H1 (cell line): ENCODE data around the gene PDE8B. TPM values are rescaled to one million over a fixed set of nuclear protein-coding genes. Genes with fewer than 3 reads are reported as not detected.

Experiments
- CTCF ChIA-PET: fragments of 300-600 bp; sonication (Branson Sonifier 250); formaldehyde crosslinking; loops from one replicate; lab custom pipeline; 2021; ENCODE audit not compliant: partially characterized antibody; lab: Charles Lee
- POLR2A ChIA-PET: fragments of 300-600 bp; sonication (Branson Sonifier 250); formaldehyde crosslinking; loops from one replicate; lab custom pipeline; 2021; ENCODE audit warnings: inconsistent platforms; ENCODE audit not compliant: partially characterized antibody; lab: Charles Lee
- DNase-seq, 2 experiments: peaks; one replicate each; pipeline versions ENCODE4 v3.0.0 to v3.0.0-alpha.2; 2010 to 2022; ENCODE audit warnings: low spot score in 2 of 2, low read depth in 1 of 2, mixed read lengths in 1 of 2
- FAIRE-seq: peaks from 2 replicates; lab custom pipeline; 2011; peaks lifted over from hg19 to GRCh38; lab: Jason Lieb, UNC
- H2AFZ ChIP-seq: 2 replicates; pipeline ENCODE4 v1.8.1; 2012; ENCODE audit warnings: low read length, inconsistent platforms
- H2AK5ac ChIP-seq: 2 replicates; pipeline ENCODE4 v1.6.1; 2013; ENCODE audit warnings: low read depth, low read length
- H2BK120ac ChIP-seq: replicated peaks from 2 replicates; pipeline ENCODE3; 2013; ENCODE audit warnings: low read depth, low read length, inconsistent platforms
- H2BK12ac ChIP-seq: 2 replicates; pipeline ENCODE4 v1.6.1; 2013; ENCODE audit warnings: low read depth, low read length
- H2BK15ac ChIP-seq: 2 replicates; pipeline ENCODE4 v1.6.1; 2013; ENCODE audit warnings: low read length
- H2BK20ac ChIP-seq: 2 replicates; pipeline ENCODE4 v1.6.1; 2013; ENCODE audit warnings: low read length
- H2BK5ac ChIP-seq: 2 replicates; pipeline ENCODE4 v1.6.1; 2013; ENCODE audit warnings: low read depth, low read length
- H3K14ac ChIP-seq: 2 replicates; pipeline ENCODE4 v1.6.1; 2013; ENCODE audit warnings: inconsistent platforms; ENCODE audit not compliant: insufficient read length
- H3K18ac ChIP-seq: 2 replicates; pipeline ENCODE4 v1.6.1; 2013; ENCODE audit warnings: low read length; ENCODE audit errors: extremely low read depth
- H3K23ac ChIP-seq: 2 replicates; pipeline ENCODE4 v1.6.1; 2013; ENCODE audit warnings: inconsistent platforms; ENCODE audit not compliant: insufficient read length
- H3K23me2 ChIP-seq: 2 replicates; pipeline ENCODE4 v1.6.1; 2013; ENCODE audit warnings: low read depth, low read length
- H3K27ac ChIP-seq: 2 replicates; pipeline ENCODE4 v1.6.1; 2011; ENCODE audit warnings: low read depth, low read length, inconsistent platforms
- H3K27me3 ChIP-seq, 4 experiments: replicated peaks in 1 of 4; 1 replicate in 1 of 4; 2 replicates in 3 of 4; pipeline versions ENCODE4 v1.6.1 to v1.8.1; 2011 to 2013; ENCODE audit warnings: low read length in 3 of 4, mild to moderate bottlenecking in 3 of 4, inconsistent platforms in 2 of 4, mixed read lengths in 2 of 4, moderate library complexity in 1 of 4; ENCODE audit not compliant: control insufficient read depth in 3 of 4, insufficient read depth in 3 of 4; ENCODE audit errors: extremely low read depth in 1 of 4
- H3K36me3 ChIP-seq, 4 experiments: 2 replicates each; pipeline versions ENCODE4 v1.6.1 to v1.8.1; 2011 to 2013; ENCODE audit warnings: mild to moderate bottlenecking in 4 of 4, low read length in 3 of 4, moderate library complexity in 2 of 4, control low read depth in 1 of 4, inconsistent platforms in 1 of 4; ENCODE audit not compliant: insufficient read depth in 4 of 4, control insufficient read depth in 2 of 4
- H3K4ac ChIP-seq: replicated peaks from 2 replicates; pipeline ENCODE3; 2013; ENCODE audit warnings: low read length, low read depth, mixed read lengths, inconsistent platforms; ENCODE audit not compliant: insufficient read length
- H3K4me1 ChIP-seq, 4 experiments: replicated peaks in 1 of 4; 1 replicate in 1 of 4; 2 replicates in 3 of 4; pipeline versions ENCODE4 v1.6.1 to v1.8.1; 2011 to 2013; ENCODE audit warnings: low read length in 3 of 4, inconsistent platforms in 2 of 4, mixed read lengths in 1 of 4; ENCODE audit not compliant: insufficient read depth in 4 of 4, control insufficient read depth in 3 of 4
- H3K4me2 ChIP-seq, 2 experiments: 2 replicates each; pipeline versions ENCODE4 v1.6.1 to v1.8.1; 2011 to 2013; ENCODE audit warnings: low read depth in 2 of 2, low read length in 2 of 2, control low read depth in 1 of 2, inconsistent platforms in 1 of 2, mild to moderate bottlenecking in 1 of 2; ENCODE audit not compliant: insufficient read depth in 1 of 2
- H3K4me3 ChIP-seq, 4 experiments: fragments of 200-600, 300-600 bp in 1 of 4; sonication (generic), shearing (Covaris generic), sonication (Bioruptor Twin) in 1 of 4; 2 replicates each; pipeline versions ENCODE4 v1.5.1 to v1.8.1; 2011 to 2016; ENCODE audit warnings: low read length in 4 of 4, low read depth in 3 of 4, control low read depth in 2 of 4, inconsistent platforms in 2 of 4, mild to moderate bottlenecking in 2 of 4, mixed read lengths in 1 of 4, moderate library complexity in 1 of 4; ENCODE audit not compliant: insufficient read depth in 2 of 4; ENCODE audit errors: extremely low read depth in 1 of 4
- H3K56ac ChIP-seq: replicated peaks from 2 replicates; pipeline ENCODE3; 2013; ENCODE audit warnings: low read depth, mild to moderate bottlenecking, mixed read lengths, low read length, inconsistent platforms; ENCODE audit not compliant: insufficient read length
- H3K79me1 ChIP-seq: 2 replicates; pipeline ENCODE4 v1.6.1; 2013; ENCODE audit warnings: low read depth, low read length, control low read depth
- H3K79me2 ChIP-seq, 2 experiments: 2 replicates each; pipeline versions ENCODE4 v1.6.1 to v1.8.1; 2012 to 2013; ENCODE audit warnings: low read length in 2 of 2, mild to moderate bottlenecking in 2 of 2, inconsistent platforms in 1 of 2; ENCODE audit not compliant: insufficient read depth in 2 of 2, control insufficient read depth in 1 of 2
- H3K9ac ChIP-seq, 4 experiments: replicated peaks in 1 of 4; 1 replicate in 1 of 4; 2 replicates in 3 of 4; pipeline versions ENCODE4 v1.6.1 to v1.8.1; 2011 to 2013; ENCODE audit warnings: low read depth in 3 of 4, low read length in 3 of 4, control low read depth in 2 of 4, mild to moderate bottlenecking in 2 of 4, moderate library complexity in 2 of 4, inconsistent platforms in 1 of 4; ENCODE audit errors: extremely low read depth in 1 of 4
- H3K9me3 ChIP-seq, 2 experiments: 2 replicates each; pipeline versions ENCODE4 v1.6.1 to v1.8.1; 2012 to 2013; ENCODE audit warnings: mild to moderate bottlenecking in 2 of 2, moderate library complexity in 2 of 2, control low read depth in 1 of 2, inconsistent platforms in 1 of 2, low read depth in 1 of 2, low read length in 1 of 2, mixed read lengths in 1 of 2; ENCODE audit not compliant: insufficient read depth in 2 of 2
- H4K20me1 ChIP-seq, 2 experiments: replicated peaks in 1 of 2; 2 replicates each; pipeline versions ENCODE3 to v1.8.1; 2011 to 2013; ENCODE audit warnings: inconsistent platforms in 2 of 2, low read length in 2 of 2, mild to moderate bottlenecking in 1 of 2; ENCODE audit not compliant: insufficient read depth in 2 of 2, control insufficient read depth in 1 of 2
- H4K5ac ChIP-seq: 2 replicates; pipeline ENCODE4 v1.6.1; 2013; ENCODE audit warnings: low read length, low read depth, mixed read lengths, inconsistent platforms; ENCODE audit not compliant: insufficient read length
- H4K8ac ChIP-seq: 2 replicates; pipeline ENCODE4 v1.8.0; 2013; ENCODE audit warnings: mild to moderate bottlenecking, moderate library complexity, low read length, inconsistent platforms; ENCODE audit not compliant: insufficient read depth; ENCODE audit errors: extremely low read depth
- H4K91ac ChIP-seq: replicated peaks from 2 replicates; pipeline ENCODE3; 2013; ENCODE audit warnings: low read length, mixed read lengths, inconsistent platforms; ENCODE audit not compliant: insufficient read length
- CBX8 ChIP-seq: fragments of 300-800, 300-1000 bp; sonication (generic); IDR thresholded peaks from 2 replicates; pipeline ENCODE4 v1.7.1; 2016; ENCODE audit warnings: low read depth, low read length, borderline replicate concordance
- CREB1 ChIP-seq: IDR thresholded peaks from 2 replicates; pipeline ENCODE4 v1.6.1; 2012; ENCODE audit warnings: inconsistent platforms
- EZH2 ChIP-seq: fragments of 200-600 bp; sonication (generic); IDR thresholded peaks from 2 replicates; pipeline ENCODE4 v1.7.1; 2012; ENCODE audit warnings: low read depth, mild to moderate bottlenecking, moderate library complexity, low read length, inconsistent platforms; ENCODE audit not compliant: severe bottlenecking
- FOSL1 ChIP-seq: IDR thresholded peaks from 2 replicates; pipeline ENCODE4 v1.6.1; 2011; ENCODE audit warnings: mild to moderate bottlenecking, low read depth, low read length, moderate library complexity; ENCODE audit not compliant: insufficient read depth
- SIRT6 ChIP-seq: IDR thresholded peaks from one replicate; pipeline ENCODE4 v1.7.1; 2012; ENCODE audit warnings: low read length, inconsistent platforms
- YY1 ChIP-seq: IDR thresholded peaks from 2 replicates; pipeline ENCODE4 v1.6.1; 2011; ENCODE audit warnings: low read depth, mild to moderate bottlenecking, low read length
- WGBS, 2 experiments: shearing (Covaris generic) in 1 of 2; methylation state at CpG; one replicate each; pipeline versions ENCODE4 v1.1.6 to v1.1.7; 2013 to 2015; ENCODE audit warnings: low lambda C conversion rate in 2 of 2, mixed read lengths in 2 of 2, inconsistent platforms in 1 of 2, low coverage in 1 of 2, missing lambda C conversion rate in 1 of 2; ENCODE audit not compliant: insufficient replicate concordance in 2 of 2, insufficient coverage in 1 of 2, insufficient read length in 1 of 2; ENCODE audit errors: extremely low coverage in 1 of 2, missing lambda C conversion rate in 1 of 2; 5-methylcytosine and 5-hydroxymethylcytosine counted together
- polyA plus RNA-seq, 7 experiments: library from polyadenylated mRNA; depleted of rRNA in 3 of 7; stranded (reverse) in 5 of 7; unstranded in 2 of 7; fragments of >200 nt in 5 of 7; fragments of 200-250 nt in 2 of 7; gene quantifications; 1 replicate in 5 of 7; 2 replicates in 1 of 7; 4 replicates in 1 of 7; pipeline versions ENCODE4 v1.2.1 to v1.2.3, GENCODE V29; 2011 to 2013; ENCODE audit warnings: missing spikeins in 2 of 7, mixed read lengths in 2 of 7
- total RNA-seq: library from RNA; stranded (reverse); fragmentation: NEBNext Ultra II Directional; extraction: Animal tissue kit (Norgen Biotek cat#: 25700); gene quantifications from 2 replicates; pipeline ENCODE4 v1.2.1, GENCODE V29; 2021

PDE8B gene
- total and polyA plus RNA-seq, 2 of the 8 experiments (the other 6 are each of a cell fraction or from before 2014, with no cell fraction given) = 0.32 to 1.1 TPM

DNA sequence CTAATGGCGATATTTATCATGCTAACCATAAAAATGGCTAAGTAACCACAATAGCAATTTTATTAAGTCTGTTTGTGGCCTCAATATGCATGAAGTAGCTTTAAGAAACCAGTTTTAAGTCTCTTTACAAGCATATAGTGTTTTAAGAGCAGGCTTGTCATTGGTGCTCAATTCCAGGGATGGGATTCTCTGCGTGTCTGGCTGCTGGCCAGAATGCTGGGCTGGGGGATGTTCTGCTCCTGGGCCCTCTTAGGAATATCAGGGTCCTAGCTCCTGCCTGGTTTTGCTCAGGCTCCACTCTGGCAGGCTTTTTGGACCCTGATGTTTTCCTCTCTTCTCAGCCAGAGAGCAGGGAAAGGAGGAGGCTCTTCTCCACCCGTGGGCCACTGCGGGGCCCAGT lies 127.2 kb downstream of the PDE8B start:
- no peak overlapping the region for H3K18ac ChIP-seq
- no peaks in the 10 kb centered on the region for H4K20me1 ChIP-seq
- CTCF ChIA-PET = interaction anchor here (1.3 to 1.5 kb wide), 3 partner anchors 13 to 209 kb away, joined by 3 to 5 read pairs (median 4); no protein-coding TSS in a partner anchor
- H2BK12ac ChIP-seq = no peak overlapping the region
- no peak overlapping the region for H2AK5ac ChIP-seq
- H3K4me2 ChIP-seq = peak overlapping the region in 1 of 2 experiments; percentile 20; a peak in 1 of 4 replicates
- H3K79me1 ChIP-seq = no peaks in the 10 kb centered on the region
- H3K4me3 ChIP-seq = no peak overlapping the region
- no peak overlapping the region for H4K5ac ChIP-seq
- WGBS, 2 experiments = 68% methylated on average over 4 of the region's 4 CpGs; no CpG with 5 or more reads in 1 of the 2 experiments
- peaks cover 0 to 9% (median 7%) of the 10 kb centered on the region in 4 experiments; a peak in 4 of 7 replicates for H3K4me1 ChIP-seq
- FAIRE-seq = no peak
- no peak overlapping the region for H2BK20ac ChIP-seq
- no peak overlapping the region for H3K56ac ChIP-seq
- no peak overlapping the region for H3K9ac ChIP-seq
- H2BK5ac ChIP-seq = no peak overlapping the region
- no peak overlapping the region for H2BK15ac ChIP-seq
- no peak overlapping the region for H3K14ac ChIP-seq
- no peaks in the 10 kb centered on the region for H3K79me2 ChIP-seq
- H3K4ac ChIP-seq = no peak overlapping the region
- no peak overlapping the region for H2AFZ ChIP-seq
- no peak overlapping the region for H2BK120ac ChIP-seq
- no peak overlapping the region for H4K91ac ChIP-seq
- TF ChIP-seq YY1 = no peak
- TF ChIP-seq EZH2 = no peak
- TF ChIP-seq CREB1 = no peak
- peak; percentile 87 for TF ChIP-seq FOSL1
- no peak for TF ChIP-seq SIRT6
- no peak for TF ChIP-seq CBX8
- TF ChIP-seq, all 59 proteins: peak for 1
- Histone ChIP-seq H3K9me3 (no peaks in the 10 kb centered on the region), H3K23me2 (no peaks in the 10 kb centered on the region; the same call in 1 of the 2 replicates), H3K36me3 (no peaks in the 10 kb centered on the region), H3K27ac (no peak overlapping the region), H3K23ac (no peak overlapping the region), H3K27me3 (no peaks in the 10 kb centered on the region), H4K8ac (no peak overlapping the region)
- POLR2A ChIA-PET = no interaction called here
- DNase-seq = no peak
